Naive thymus-derived CD8-positive, alpha-beta T cell (primary cell): ENCODE measurements around the gene CCDC136. TPM values are rescaled to one million over a fixed set of nuclear protein-coding genes. Genes with fewer than 3 reads are reported as not detected.

ENCODE experiments used
- ATAC-seq, 2 donors: fragments of 150-1000 bp; cut with Tn5 transposase in 1 of 2; sonication (Bioruptor Pico), chemical (Tn5 transposase) in 1 of 2; 1 replicate in 1 of 2; 2 replicates in 1 of 2; pipeline ENCODE4 v1.10.0; 2021; ENCODE audit warnings: mild to moderate bottlenecking in 2 of 2, moderate library complexity in 2 of 2
- POLR2A ChIA-PET: fragments of 350-600 bp; sonication (Branson Sonifier 250); formaldehyde crosslinking; loops from one replicate; lab custom pipeline; 2021; ENCODE audit warnings: antibody characterized with exemption; lab: Charles Lee
- DNase-seq, 10 donors: peaks; one replicate each; pipeline versions ENCODE4 v3.0.0 to v3.0.0-alpha.2; 2020 to 2022
- H3K27ac Mint-ChIP-seq, 10 donors: one replicate each; pipeline ENCODE4 v1.8.0; 2020 to 2022; ENCODE audit warnings: mild to moderate bottlenecking in 10 of 10, mixed read lengths in 10 of 10, moderate library complexity in 4 of 10, inconsistent platforms in 1 of 10
- H3K27me3 Mint-ChIP-seq, 5 donors: one replicate each; pipeline ENCODE4 v1.8.0; 2021 to 2022; ENCODE audit warnings: mixed read lengths in 5 of 5
- H3K36me3 Mint-ChIP-seq, 3 donors: one replicate each; pipeline ENCODE4 v1.8.0; 2020 to 2022; ENCODE audit warnings: mixed read lengths in 3 of 3, mild to moderate bottlenecking in 2 of 3, inconsistent platforms in 1 of 3
- H3K4me1 Mint-ChIP-seq, 4 donors: one replicate each; pipeline ENCODE4 v1.8.0; 2021 to 2022; ENCODE audit warnings: mixed read lengths in 4 of 4
- H3K4me3 Mint-ChIP-seq, 10 donors: one replicate each; pipeline ENCODE4 v1.8.0; 2020 to 2022; ENCODE audit warnings: mild to moderate bottlenecking in 10 of 10, mixed read lengths in 10 of 10, moderate library complexity in 6 of 10, inconsistent platforms in 1 of 10
- H3K9me3 Mint-ChIP-seq, 9 donors: one replicate each; pipeline ENCODE4 v1.8.0; 2020 to 2022; ENCODE audit warnings: mixed read lengths in 9 of 9, mild to moderate bottlenecking in 3 of 9, inconsistent platforms in 1 of 9, moderate library complexity in 1 of 9
- polyA plus RNA-seq, 3 donors: library from polyadenylated mRNA; unstranded; fragments of 300-500 nt; fragmentation: Illumina TruSeq; gene quantifications; one replicate each; pipeline ENCODE4 v1.2.3, GENCODE V29; 2021
- total RNA-seq, 8 experiments: library from RNA in 2 of 8; stranded (reverse) in 2 of 8; gene quantifications; one replicate each; pipeline ENCODE4 v1.2.3 and lab custom pipeline; 2021 to 2026

The CCDC136 gene
- total and polyA plus RNA-seq, 5 experiments from 2014 or later, result 0.43 to 16.5 (median 3.4) TPM

GRCh38 chr7:128811631-128812430 lies 20.1 kb downstream of the CCDC136 start:
- no peak for DNase-seq
- no peak for ATAC-seq
- Mint-ChIP-seq H3K4me3 (no peak overlapping the region), H3K4me1 (peaks cover 0 to 4% (median 0%) of the 10 kb centered on the region in 4 donors), H3K27me3 (peaks cover 0 to 5% (median 0%) of the 10 kb centered on the region in 5 donors), H3K36me3 (peaks cover 0 to 3% (median 0%) of the 10 kb centered on the region in 3 donors), H3K27ac (no peak overlapping the region), H3K9me3 (no peaks in the 10 kb centered on the region)
- POLR2A ChIA-PET, result no interaction called here

- H3K4me3 Mint-ChIP-seq, result no peak overlapping the region
- POLR2A ChIA-PET, result no interaction called here
- no peak overlapping the region for H3K27ac Mint-ChIP-seq
- peaks cover 0 to 4% (median 0%) of the 10 kb centered on the region in 4 donors for H3K4me1 Mint-ChIP-seq
- no peak for ATAC-seq
- no peak for DNase-seq
- H3K9me3 Mint-ChIP-seq, result no peaks in the 10 kb centered on the region
- H3K27me3 Mint-ChIP-seq, result peaks cover 0 to 5% (median 0%) of the 10 kb centered on the region in 5 donors
- peaks cover 0 to 3% (median 0%) of the 10 kb centered on the region in 3 donors for H3K36me3 Mint-ChIP-seq
Observed at GRCh38 chr7:128812514-128813168, 20.9 kb downstream of the CCDC136 start.

- Mint-ChIP-seq H3K27me3 (peaks cover 0 to 9% (median 0%) of the 10 kb centered on the region in 5 donors), H3K27ac (peak overlapping the region in 1 of 10 donors; percentile 62), H3K4me1 (peaks cover 0 to 7% (median 4%) of the 10 kb centered on the region in 4 donors), H3K9me3 (no peaks in the 10 kb centered on the region), H3K36me3 (peaks cover 0 to 3% (median 0%) of the 10 kb centered on the region in 3 donors), H3K4me3 (no peak overlapping the region)
- no peak for DNase-seq
- POLR2A ChIA-PET, result no interaction called here
- no peak for ATAC-seq
Observed at GRCh38 chr7:128814499-128814898, 22.7 kb downstream of the CCDC136 start.

GRCh38 chr7:128815289-128815942 lies 23.6 kb downstream of the CCDC136 start:
- Mint-ChIP-seq H3K36me3 (no peaks in the 10 kb centered on the region), H3K4me3 (no peak overlapping the region), H3K27me3 (peaks cover 0 to 9% (median 0%) of the 10 kb centered on the region in 5 donors), H3K27ac (peak overlapping the region in 1 of 10 donors; percentile 64), H3K4me1 (peaks cover 7 to 16% (median 11%) of the 10 kb centered on the region in 4 donors), H3K9me3 (no peaks in the 10 kb centered on the region)
- no peak for ATAC-seq
- no peak for DNase-seq
- POLR2A ChIA-PET, result interaction anchor here (0.6 kb wide), 1 partner anchor 18 kb away, joined by 4 read pairs; no protein-coding TSS in a partner anchor

GRCh38 chr7:128818694-128819093 lies 26.9 kb downstream of the CCDC136 start:
- peaks cover 0 to 9% (median 0%) of the 10 kb centered on the region in 5 donors for H3K27me3 Mint-ChIP-seq
- no peak for ATAC-seq
- H3K9me3 Mint-ChIP-seq, result no peaks in the 10 kb centered on the region
- peak overlapping the region in 2 of 10 donors; percentile 23 to 72 for H3K27ac Mint-ChIP-seq
- peaks cover 9 to 20% (median 16%) of the 10 kb centered on the region in 4 donors for H3K4me1 Mint-ChIP-seq
- DNase-seq, result no peak
- POLR2A ChIA-PET, result no interaction called here
- no peaks in the 10 kb centered on the region for H3K36me3 Mint-ChIP-seq
- peak overlapping the region in 1 of 10 donors; percentile 8 for H3K4me3 Mint-ChIP-seq

GRCh38 chr7:128821724-128822123 lies 30.0 kb downstream of the CCDC136 start:
- Mint-ChIP-seq H3K4me3 (no peak overlapping the region), H3K4me1 (peaks cover 9 to 20% (median 14%) of the 10 kb centered on the region in 4 donors), H3K27me3 (peaks cover under 1 to 15% (median 8%) of the 10 kb centered on the region in 5 donors), H3K36me3 (no peaks in the 10 kb centered on the region), H3K9me3 (no peaks in the 10 kb centered on the region), H3K27ac (no peak overlapping the region)
- DNase-seq, result no peak
- POLR2A ChIA-PET, result no interaction called here
- ATAC-seq, result no peak

GRCh38 chr7:128826512-128826911 lies 34.7 kb downstream of the CCDC136 start:
- POLR2A ChIA-PET, result no interaction called here
- Mint-ChIP-seq H3K4me3 (no peak overlapping the region), H3K4me1 (peaks cover 3 to 23% (median 17%) of the 10 kb centered on the region in 4 donors), H3K9me3 (no peaks in the 10 kb centered on the region), H3K36me3 (no peaks in the 10 kb centered on the region), H3K27me3 (peaks cover 14 to 49% (median 31%) of the 10 kb centered on the region in 5 donors), H3K27ac (no peak overlapping the region)
- ATAC-seq (no peak), DNase-seq (no peak)

- no peak overlapping the region for H3K4me3 Mint-ChIP-seq
- H3K27ac Mint-ChIP-seq, result no peak overlapping the region
- ATAC-seq (no peak), DNase-seq (no peak)
- peaks cover 14 to 52% (median 31%) of the 10 kb centered on the region in 5 donors for H3K27me3 Mint-ChIP-seq
- H3K36me3 Mint-ChIP-seq, result no peaks in the 10 kb centered on the region
- peaks cover 3 to 27% (median 18%) of the 10 kb centered on the region in 4 donors for H3K4me1 Mint-ChIP-seq
- POLR2A ChIA-PET, result no interaction called here
- H3K9me3 Mint-ChIP-seq, result no peaks in the 10 kb centered on the region
Observed at GRCh38 chr7:128826916-128827247, 35.1 kb downstream of the CCDC136 start.

- no peak for ATAC-seq
- peaks cover 14 to 54% (median 31%) of the 10 kb centered on the region in 5 donors for H3K27me3 Mint-ChIP-seq
- H3K27ac Mint-ChIP-seq, result no peak overlapping the region
- POLR2A ChIA-PET, result no interaction called here
- H3K9me3 Mint-ChIP-seq, result no peaks in the 10 kb centered on the region
- DNase-seq, result peak in 1 of 10 donors; percentile 55
- H3K4me1 Mint-ChIP-seq, result peaks cover 3 to 28% (median 18%) of the 10 kb centered on the region in 4 donors
- H3K36me3 Mint-ChIP-seq, result no peaks in the 10 kb centered on the region
- no peak overlapping the region for H3K4me3 Mint-ChIP-seq
Observed at GRCh38 chr7:128827248-128827958, 35.6 kb downstream of the CCDC136 start.

GRCh38 chr7:128827971-128828711 lies 36.4 kb downstream of the CCDC136 start:
- ATAC-seq (no peak), DNase-seq (peak in 1 of 10 donors; percentile 31)
- H3K4me3 Mint-ChIP-seq, result peak overlapping the region in 1 of 10 donors; percentile 14
- peaks cover 14 to 54% (median 31%) of the 10 kb centered on the region in 5 donors for H3K27me3 Mint-ChIP-seq
- POLR2A ChIA-PET, result no interaction called here
- peaks cover 3 to 28% (median 18%) of the 10 kb centered on the region in 4 donors for H3K4me1 Mint-ChIP-seq
- H3K36me3 Mint-ChIP-seq, result no peaks in the 10 kb centered on the region
- H3K27ac Mint-ChIP-seq, result no peak overlapping the region
- H3K9me3 Mint-ChIP-seq, result no peaks in the 10 kb centered on the region

- no peak for ATAC-seq
- no peaks in the 10 kb centered on the region for H3K9me3 Mint-ChIP-seq
- peaks cover 5 to 28% (median 18%) of the 10 kb centered on the region in 4 donors for H3K4me1 Mint-ChIP-seq
- H3K27ac Mint-ChIP-seq, result no peak overlapping the region
- peak in 1 of 10 donors; percentile 31 for DNase-seq
- peaks cover 14 to 54% (median 31%) of the 10 kb centered on the region in 5 donors for H3K27me3 Mint-ChIP-seq
- peak overlapping the region; percentile 45 to 81 (median 69) for H3K4me3 Mint-ChIP-seq
- H3K36me3 Mint-ChIP-seq, result no peaks in the 10 kb centered on the region
- POLR2A ChIA-PET, result interaction anchor here (0.6 to 0.7 kb wide), 2 partner anchors 40 to 160 kb away, joined by 3 to 5 read pairs; no protein-coding TSS in a partner anchor
Observed at GRCh38 chr7:128829391-128830166, 37.8 kb downstream of the CCDC136 start.
